Mammary epithelial cell (primary cell): ENCODE data around the gene GNAZ.
"Not testable (repeated sequence)": the region's sequence is repeated elsewhere in the genome, so short reads cannot be mapped to it uniquely, and the experiment has no call there.

ENCODE experiments used
- EZH2 ChIP-seq: IDR thresholded peaks from 2 replicates; pipeline ENCODE4 v1.6.1; 2012; ENCODE audit warnings: low read length, inconsistent platforms, borderline replicate concordance
- TF ChIP-seq, protein P1 (sequence below), 2 donors: IDR thresholded peaks in 1 of 2; conservative IDR thresholded peaks in 1 of 2; 2 replicates each; pipeline ENCODE4 v1.5.1; 2011 to 2012; ENCODE audit warnings: inconsistent platforms in 2 of 2, low read length in 2 of 2, mild to moderate bottlenecking in 2 of 2, control low read depth in 1 of 2, low read depth in 1 of 2; ENCODE audit not compliant: insufficient read depth in 1 of 2; ENCODE audit errors: extremely low read depth in 1 of 2

DNA sequence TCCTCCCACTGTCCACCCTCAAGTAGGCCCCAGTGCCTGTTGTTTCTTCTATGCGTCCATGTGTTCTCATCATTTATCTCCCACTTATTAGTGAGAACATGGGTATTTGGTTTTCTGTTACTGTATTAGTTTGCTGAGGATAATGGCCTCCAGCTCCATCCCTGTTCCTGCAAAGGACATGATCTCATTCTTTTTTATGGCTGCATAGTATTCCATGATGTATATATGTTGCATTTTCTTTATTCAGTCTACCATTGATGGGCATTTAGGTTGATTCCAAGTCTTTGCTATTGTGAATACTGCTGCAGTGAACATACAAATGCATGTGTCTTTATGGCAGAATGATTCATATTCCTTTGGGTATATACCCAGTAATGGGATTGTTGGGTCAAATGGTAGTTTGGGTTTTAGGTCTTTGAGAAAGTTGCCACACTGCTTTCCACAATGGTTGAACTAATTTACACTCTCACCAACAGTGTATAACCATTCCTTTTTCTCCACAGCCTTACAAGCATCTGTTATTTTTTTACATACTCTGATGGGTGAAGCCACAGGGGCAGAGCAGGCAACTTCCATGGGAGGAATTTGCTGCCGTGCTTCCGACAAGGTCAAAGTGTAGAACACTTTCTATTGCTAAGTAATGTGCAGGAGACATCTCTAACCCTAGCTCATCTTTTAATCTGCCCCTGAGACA lies 48.5 kb upstream of the GNAZ start:
- TF ChIP-seq, protein P1, sequence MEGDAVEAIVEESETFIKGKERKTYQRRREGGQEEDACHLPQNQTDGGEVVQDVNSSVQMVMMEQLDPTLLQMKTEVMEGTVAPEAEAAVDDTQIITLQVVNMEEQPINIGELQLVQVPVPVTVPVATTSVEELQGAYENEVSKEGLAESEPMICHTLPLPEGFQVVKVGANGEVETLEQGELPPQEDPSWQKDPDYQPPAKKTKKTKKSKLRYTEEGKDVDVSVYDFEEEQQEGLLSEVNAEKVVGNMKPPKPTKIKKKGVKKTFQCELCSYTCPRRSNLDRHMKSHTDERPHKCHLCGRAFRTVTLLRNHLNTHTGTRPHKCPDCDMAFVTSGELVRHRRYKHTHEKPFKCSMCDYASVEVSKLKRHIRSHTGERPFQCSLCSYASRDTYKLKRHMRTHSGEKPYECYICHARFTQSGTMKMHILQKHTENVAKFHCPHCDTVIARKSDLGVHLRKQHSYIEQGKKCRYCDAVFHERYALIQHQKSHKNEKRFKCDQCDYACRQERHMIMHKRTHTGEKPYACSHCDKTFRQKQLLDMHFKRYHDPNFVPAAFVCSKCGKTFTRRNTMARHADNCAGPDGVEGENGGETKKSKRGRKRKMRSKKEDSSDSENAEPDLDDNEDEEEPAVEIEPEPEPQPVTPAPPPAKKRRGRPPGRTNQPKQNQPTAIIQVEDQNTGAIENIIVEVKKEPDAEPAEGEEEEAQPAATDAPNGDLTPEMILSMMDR (conservative IDR thresholded peaks at IDR 0.05 in 1 of 2, IDR thresholded peaks at IDR 0.05 in 1 of 2; ENCODE audit: extremely low read depth in 1 of 2, insufficient read depth in 1 of 2, low read depth in 1 of 2, low read length in 2 of 2), result not testable (repeated sequence)
- not testable (repeated sequence) for TF ChIP-seq EZH2
